ENCODE measurements around the gene MTREX.

DNA sequence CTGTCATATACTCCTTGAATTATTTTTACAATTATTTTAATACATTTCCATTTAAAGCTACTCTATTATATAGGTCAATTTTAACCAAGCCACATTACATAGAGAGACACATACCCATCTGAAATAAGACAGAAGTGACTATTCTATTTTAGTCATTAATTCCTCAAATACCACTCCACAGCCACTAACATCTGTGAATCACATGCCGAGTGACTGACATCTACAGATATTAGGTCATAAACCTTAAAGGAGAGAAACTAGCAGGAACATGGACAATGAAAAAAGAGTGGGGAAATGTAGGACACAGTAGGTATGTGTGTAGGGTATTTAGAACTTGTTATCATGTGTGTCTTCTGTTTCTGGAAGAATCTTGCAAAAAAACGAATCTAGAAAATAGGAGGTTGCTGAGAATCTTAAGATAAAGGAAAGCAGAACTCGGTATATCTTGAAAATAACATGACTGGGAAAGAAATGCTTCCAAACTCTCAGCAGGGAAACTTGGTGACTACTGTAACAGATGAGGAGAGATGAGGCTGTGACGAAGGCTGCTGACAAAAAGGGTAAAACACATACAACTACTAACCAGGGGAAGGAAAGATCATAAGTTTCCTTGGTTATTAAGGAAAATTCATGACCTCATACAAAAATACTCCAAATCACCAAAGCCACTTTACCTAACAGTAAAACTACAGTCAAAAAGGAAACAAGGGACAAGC is 142.4 kb downstream of the MTREX start:
- TF ChIP-seq, protein P1, sequence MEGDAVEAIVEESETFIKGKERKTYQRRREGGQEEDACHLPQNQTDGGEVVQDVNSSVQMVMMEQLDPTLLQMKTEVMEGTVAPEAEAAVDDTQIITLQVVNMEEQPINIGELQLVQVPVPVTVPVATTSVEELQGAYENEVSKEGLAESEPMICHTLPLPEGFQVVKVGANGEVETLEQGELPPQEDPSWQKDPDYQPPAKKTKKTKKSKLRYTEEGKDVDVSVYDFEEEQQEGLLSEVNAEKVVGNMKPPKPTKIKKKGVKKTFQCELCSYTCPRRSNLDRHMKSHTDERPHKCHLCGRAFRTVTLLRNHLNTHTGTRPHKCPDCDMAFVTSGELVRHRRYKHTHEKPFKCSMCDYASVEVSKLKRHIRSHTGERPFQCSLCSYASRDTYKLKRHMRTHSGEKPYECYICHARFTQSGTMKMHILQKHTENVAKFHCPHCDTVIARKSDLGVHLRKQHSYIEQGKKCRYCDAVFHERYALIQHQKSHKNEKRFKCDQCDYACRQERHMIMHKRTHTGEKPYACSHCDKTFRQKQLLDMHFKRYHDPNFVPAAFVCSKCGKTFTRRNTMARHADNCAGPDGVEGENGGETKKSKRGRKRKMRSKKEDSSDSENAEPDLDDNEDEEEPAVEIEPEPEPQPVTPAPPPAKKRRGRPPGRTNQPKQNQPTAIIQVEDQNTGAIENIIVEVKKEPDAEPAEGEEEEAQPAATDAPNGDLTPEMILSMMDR (IDR thresholded peaks at IDR 0.05), result no peak
- no peak for TF ChIP-seq POLR2AphosphoS5 (IDR thresholded peaks at IDR 0.05)
